Inflammatory macrophage treated with lipopolysaccharide for 4 hours (primary cell): ENCODE results near the gene MAP3K3.

Experiments
- DNase-seq: peaks from one replicate; pipeline ENCODE4 v3.0.0-alpha.2; 2020

The MAP3K3 gene

DNA sequence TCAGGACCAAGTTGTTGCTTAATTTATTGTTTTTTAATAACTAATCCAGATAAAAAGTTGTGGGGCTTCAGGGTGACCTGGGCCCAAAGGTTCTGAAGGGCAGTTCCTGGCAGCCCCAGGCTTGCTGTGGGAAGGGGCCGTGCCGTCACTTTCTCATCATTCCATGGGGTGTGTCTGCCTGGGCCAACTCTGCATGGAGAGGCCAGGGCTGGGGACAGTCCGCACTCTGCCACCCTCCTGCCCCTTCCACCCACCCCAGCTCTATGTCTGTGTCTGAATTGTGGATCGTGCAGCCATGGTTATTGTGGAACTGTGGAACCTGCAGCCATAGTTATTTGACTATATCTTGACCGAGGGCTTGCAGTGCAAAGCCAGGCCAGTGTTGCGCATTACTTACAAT lies 73.7 kb downstream of the MAP3K3 start:
- no peak for DNase-seq

DNA sequence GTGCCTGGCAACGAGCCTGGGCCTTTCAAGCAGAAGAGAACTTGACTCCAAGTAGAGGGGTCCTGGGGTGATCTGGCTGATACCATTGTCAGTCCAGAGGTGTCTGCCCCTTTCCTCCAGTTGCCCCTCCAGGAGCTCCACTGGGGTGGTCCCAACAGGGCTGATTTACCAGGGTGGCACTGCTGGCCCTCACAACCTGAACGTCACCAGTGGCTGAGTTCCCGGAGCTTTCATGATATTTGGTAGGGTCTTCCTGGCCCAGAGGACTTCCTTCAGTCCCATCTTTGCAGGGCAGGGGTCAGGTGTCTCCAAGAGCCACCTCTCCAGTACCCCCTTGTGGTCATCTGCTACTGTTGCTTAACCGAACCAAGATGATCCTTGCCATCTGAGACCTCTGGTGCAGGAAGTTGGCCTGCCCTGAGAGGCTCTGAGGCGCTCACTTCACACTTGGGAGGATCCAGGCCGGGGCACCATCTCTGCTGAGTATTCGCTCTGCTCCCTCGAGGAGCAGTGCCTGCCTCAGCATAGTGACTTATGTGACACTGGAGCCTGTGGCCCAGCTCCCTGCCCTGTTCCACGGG lies 74.3 kb downstream of the MAP3K3 start:
- DNase-seq = peak; percentile 42

DNA sequence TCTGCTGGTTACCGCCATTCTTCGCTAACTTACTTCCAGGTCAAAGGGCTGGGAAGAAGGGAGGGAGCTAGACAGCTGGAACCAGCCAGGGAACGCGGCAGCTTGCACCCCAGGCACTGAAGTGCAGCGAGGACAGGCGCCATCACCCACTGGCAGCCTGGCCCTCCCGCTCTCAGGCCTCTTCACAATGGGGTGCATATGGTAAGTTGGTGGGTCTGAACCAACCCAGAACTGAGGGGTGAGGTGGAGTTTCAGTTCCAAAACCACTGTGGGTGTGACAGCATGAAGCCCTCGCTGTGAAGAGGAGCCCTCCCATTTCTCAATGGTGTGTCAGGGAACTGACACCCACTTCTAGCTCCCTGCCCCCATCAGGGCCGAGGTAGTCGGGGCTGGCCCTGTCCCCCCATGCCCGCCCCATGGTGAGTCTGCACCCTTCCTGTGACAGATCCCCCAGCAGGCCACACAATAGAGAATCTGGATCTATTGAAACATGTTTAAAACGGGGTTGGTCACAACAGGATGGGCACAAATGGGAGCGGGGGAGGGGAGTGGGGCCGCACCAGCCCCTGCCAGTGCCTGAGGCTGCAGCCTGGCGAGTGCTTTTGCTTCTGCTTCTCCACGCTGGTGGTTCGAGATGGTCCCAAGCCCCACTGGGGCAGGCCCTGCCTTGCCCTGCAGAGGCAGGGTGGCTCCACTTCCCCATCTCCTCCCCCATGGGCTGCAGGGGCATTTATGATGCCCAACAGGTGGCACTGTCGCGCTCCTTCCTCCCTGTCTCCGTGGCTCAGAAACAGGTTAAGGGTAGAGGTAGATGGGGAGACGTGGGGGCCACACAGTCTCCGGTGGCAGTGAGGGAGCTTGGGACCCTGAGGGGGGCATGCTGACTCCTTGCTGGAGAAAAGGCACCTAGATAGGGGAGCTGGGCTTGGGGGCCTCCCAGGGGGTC lies 75.4 kb downstream of the MAP3K3 start:
- DNase-seq = peak; percentile 79

DNA sequence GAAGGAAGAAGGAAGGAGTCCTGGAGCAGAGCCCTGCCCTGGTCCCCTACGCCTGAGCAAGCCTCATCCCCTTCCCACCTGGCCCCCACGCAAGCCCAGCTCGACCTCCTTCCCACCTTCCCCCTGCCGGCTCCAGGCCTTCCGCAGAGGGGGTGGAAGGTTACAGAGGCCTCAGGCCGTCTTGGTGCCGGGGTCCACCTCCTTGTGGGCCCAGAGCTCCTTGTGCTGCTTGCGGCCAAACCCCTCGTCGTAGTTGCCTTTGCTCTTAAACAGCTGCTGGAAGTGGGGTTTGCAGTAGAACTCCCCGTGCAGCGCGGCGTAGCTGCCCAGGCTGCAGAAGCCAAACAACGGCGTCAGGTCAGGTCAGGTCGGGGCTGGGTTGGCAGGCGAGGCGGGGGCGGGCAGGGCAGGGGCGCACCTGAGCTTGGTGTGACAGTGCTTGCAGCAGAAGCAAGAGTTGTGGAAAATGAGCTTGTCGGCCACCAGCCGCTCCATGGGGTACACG lies 76.2 kb downstream of the MAP3K3 start:
- DNase-seq = peak; percentile 9

DNA sequence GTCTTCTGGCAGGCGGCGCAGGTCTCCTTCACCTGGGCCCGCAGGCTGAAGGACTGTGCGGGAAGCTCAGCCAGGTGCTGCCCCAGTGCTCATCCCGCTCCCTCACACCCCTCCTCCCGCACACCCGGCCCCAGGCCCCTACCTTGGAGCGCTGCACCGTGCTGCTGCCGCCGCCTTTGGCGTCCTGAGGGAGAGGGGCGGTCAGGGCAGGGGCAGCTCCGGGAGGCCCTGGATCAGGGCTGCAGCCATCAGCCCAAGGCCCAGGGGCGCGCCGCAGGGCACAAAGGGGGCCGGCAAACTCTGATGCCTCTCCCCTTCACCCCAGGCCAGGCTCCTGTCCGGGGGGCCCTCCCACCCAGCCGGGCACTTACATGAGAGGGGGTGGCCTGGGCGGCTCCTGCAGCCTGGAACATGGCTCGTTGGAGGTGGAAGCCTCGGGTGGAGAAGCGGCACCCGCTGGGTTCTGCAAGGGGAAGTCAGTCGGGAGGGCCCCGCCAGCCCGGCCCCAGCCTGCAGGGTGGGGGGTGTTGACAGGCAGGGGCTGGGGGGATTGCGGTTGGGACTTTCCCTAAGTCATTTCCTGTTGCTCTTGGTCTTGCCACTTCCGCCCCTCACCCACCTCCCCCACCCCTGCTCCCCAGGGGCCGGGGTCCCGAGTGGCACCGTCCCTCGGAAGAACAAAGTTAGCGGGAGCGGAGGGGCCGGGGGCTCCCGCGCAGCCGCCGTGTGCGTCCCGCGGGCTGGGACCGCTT lies 76.8 kb downstream of the MAP3K3 start:
- peak; percentile 59 for DNase-seq

DNA sequence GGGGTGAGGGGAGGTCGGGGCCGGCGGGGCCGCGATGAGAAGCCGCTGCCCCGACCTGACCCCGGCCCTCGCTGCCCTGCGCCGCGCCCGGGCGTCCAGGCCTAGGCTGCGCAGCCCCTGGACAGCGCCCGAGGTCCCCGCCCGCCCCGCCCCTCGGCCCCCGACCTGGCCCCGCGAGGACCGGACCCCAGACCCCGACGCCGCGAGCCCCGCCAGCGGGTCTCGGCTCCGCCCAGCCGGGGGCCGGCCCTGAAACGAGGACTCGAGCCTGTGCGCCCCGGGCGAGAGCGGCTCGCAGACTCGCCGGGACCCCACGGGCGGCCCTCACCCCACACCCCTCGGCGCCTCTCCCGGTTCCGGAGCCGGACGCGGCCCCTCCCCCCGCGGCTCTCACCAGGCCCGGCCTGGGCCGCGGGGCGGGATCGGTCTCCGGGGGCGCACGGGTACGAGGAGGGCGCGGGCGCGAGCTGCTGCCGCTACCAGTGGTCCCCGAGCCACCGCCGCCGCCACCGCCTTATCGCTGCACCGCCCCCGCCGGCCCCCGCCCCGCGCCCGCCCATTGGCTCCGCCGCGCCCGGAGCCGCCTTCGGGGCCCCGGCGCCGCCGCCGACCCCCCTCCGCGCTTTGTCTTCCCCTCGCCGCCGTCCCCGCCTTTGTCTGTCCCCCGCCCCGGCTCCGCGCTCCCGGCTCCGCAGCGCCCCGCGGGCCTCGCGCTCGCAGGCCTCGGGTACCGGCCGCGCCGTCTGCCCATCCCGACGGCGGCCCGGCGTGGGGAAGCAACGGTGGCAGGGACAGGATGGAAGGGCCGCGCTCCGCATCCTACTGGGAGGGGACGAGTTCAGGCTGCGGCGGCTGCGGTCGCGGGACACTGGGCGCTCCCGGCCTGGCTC lies 77.7 kb downstream of the MAP3K3 start, which contains the start of gene LIMD2:
Gene LIMD2 (minus strand): TSS at position 488 of the 890 bp plus-strand sequence. CDS start 827 bp downstream, outside the sequence.
- peak; percentile 18 for DNase-seq

DNA sequence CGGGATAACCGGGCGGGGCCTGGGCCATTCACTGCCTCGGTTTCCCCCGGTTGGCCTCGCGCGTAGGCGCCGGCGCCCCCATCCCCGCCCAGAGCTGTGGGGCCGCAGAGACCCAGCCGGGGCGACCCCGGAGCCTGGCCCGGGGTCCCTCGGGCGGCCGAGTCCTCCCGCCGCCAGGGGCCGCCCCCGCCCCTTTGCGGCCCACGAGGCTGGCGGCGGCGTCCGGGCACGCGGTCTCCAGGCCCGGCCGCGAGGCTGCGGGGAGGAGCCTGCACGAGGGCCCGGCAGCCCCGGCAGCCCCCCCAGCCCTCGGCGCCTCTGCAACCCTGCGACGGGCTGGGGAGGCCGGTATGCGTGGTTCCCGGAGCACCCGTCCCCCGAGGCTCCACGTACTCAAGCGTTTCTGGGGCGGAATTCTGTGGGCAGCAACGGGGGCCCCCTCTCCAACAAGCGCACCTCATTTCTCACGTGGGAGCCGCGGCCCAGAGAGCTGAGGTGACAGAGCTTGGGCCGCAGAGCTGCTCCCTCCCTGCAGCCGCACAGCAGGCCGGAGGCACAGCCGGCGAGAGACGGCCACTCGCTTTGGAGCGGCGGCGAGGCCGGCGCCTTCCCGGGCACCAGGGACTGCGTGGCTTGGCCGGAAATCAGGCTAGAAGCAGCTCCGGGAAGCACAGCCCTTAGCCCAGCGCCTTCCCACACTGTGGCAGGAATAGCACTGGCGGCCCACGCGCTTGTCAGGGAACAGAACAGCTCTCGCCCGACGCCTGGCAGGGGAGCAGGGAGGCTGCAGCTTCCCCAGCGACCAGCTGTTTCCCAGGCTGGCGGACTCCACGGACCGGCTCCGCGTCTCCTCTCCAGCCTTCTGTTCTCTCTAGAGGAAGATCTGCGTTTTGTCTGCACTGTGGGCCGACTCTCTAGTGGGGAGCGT lies 78.6 kb downstream of the MAP3K3 start:
- DNase-seq = peak; percentile 49

DNA sequence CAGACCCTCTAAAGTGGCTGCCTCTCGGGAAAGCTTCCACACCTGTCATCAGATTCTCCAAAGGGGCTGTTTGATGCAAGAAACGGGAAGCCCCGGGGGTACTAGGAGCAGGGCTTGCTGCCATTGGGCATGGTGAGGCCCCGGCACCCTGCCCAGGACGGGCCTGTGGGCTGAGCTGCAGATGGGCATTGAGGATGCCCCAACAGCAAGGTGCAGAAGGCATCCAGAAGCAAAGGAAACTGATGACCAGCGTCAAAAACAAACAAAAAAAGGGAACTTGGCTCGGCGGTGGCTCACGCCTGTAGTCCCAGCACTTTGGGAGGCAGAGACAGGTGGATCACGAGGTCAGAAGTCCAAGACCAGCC lies 79.2 kb downstream of the MAP3K3 start:
- DNase-seq = peak; percentile 37

DNA sequence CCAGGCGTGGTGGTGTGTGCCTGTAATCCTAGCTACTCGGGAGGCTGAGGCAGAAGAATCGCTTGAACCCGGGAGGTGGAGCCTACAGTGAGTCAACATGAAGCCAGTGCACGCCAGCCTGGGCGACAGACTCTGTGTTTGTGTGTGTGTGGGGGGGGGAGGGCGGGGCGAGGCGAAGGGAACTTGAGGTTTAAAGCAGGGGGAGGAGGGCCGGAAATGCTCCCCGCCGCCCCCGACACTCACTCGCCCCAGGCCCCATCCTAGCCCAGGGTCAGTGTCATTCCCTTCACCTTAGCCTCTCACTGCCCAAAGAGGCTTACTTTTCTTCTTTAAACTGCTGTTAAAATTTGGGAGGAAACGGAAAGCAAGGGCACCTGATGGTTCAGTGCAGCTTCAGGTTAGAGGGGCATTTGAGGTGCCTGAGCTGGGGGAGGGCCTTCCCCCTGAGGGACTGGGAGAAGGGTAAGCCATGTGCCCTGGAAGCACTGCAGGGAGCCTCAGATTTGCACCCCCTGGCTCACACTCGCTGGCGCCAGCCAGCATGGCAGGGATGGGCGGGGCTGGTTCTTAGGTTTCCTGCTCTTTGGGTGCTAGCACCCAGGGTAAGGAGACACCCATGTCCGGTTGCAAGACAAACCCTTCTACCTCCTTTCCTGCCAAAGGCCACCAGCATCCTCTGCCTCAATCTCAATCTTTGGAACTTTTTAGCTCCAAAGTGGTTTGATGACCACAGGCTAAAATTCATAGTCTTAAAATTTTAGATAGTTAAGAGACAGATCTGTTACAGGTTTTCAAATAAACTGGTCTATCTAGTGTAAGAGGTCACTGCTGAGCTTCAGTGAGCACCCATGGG lies 79.9 kb downstream of the MAP3K3 start:
- DNase-seq = peak; percentile 24

DNA sequence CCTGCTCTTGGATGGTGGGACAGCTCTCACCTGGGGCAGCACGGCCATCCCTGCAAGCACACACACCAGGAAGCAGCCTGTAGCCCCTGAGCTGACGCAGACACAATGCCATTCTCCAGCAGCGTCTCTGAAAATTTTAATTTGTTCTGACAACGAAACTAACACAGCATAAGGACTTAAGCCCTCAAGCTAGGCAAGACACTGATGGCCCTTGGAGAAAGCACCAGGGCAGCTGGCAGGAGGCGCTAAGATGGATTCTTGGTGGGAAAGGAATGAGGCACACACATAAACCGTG lies 80.5 kb downstream of the MAP3K3 start:
- DNase-seq = no peak

DNA sequence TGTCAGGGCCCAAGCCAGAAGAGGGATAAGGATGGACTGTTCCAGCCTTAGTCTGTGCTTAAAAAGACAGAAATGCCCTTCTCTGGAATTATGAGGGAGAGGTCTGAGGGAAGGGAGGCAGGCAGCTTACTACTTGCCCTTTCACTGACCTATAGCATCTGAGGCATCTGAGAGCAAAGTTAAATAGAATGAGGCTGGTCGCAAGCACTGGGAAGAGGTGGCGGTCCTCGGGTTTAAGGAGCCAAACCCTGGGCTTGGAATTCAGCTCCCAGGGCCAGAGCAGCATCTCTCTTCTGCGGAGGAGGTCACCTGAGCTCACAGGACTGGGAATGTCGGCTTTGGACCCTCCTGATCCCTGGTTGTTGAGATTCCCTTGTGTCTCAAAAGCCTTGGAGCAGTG lies 80.8 kb downstream of the MAP3K3 start:
- no peak for DNase-seq

DNA sequence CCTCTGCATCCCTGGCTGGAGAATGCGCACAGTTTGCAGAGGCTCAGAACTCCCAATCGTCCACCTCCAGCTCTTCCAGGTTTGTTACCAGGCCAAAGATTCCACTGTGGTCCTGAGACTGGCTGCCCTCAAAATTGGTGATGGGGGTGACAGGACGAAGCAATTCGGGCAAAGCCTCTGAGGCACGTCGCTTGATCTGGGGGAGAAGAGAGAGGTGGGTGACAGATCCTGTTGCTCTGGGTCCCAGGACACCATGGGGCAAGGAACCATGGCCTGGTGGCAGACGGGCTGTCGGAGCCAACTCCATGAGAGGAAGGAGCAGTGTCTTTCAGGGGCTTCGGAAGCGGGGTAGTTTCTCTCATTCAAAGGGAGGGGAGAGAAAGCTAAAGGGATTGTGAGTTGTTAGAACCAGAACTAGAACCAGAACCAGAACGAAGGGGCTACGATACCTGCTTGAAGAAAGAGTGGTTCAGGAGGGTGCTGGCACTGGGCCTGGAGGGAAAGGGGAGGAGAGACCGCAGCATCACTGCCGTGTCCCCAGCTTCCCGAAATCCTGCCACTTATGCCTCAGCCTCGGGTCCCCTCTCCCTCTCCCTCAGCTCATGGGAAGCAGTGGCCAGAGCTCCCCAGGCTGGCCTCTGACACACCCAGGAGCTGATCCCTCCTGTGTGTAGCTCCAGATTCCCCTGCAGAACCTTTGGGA lies 81.5 kb downstream of the MAP3K3 start:
- no peak for DNase-seq

DNA sequence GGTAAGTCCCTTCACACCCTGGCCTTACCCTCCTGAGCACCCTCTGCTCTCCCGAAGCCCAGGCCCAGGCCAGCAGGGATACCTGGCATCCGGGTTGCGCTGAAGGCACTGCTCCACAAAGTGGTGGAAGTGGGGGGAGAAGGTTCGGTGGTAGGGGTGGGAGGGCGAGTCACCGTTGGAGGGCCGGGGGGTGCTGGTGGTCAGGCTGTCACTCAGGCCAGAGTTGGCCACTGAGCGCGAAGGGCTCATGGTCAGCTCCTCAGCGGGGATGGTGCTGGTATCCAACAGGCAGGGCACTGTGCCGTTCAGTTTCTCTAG lies 82.0 kb downstream of the MAP3K3 start:
- DNase-seq = no peak

DNA sequence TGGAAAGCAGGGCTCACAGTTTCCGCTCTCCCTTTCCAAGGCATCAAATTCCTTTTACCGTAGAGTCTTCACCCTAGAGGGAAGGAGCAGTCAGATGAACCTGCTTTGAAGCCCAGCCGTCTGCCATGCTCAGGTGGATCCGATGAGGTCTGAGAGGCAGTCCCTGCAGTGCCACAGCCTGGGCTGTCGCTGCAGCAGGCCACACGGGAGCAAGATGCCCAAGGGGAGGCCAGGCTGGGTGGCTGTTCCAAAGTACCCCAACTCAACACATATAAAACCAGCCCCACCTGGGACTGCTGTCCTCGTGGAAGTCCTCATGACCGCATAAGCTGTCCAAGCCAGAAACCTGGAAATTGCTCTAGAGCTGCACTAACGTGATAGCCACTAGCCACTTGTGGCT lies 82.6 kb downstream of the MAP3K3 start:
- no peak for DNase-seq

DNA sequence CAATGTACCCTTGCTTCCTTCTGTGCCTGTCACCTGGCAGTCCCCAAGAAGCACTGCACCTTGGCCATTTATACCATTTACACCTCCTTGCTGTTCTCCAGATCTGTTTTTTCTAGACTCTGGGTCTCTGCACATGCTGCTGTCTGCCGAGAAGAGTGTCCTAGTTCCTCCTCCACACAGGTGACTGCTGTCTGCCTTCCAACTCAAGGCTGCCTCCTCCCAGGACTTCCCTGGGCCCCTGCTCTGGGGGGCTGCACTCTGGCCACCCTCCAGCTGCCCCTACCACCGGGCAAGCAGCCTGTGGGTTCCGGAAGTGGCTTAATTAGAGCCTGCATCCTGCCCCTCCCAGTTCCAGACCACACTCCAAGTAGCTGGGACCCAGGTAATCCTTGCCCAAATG lies 83.4 kb downstream of the MAP3K3 start:
- no peak for DNase-seq

DNA sequence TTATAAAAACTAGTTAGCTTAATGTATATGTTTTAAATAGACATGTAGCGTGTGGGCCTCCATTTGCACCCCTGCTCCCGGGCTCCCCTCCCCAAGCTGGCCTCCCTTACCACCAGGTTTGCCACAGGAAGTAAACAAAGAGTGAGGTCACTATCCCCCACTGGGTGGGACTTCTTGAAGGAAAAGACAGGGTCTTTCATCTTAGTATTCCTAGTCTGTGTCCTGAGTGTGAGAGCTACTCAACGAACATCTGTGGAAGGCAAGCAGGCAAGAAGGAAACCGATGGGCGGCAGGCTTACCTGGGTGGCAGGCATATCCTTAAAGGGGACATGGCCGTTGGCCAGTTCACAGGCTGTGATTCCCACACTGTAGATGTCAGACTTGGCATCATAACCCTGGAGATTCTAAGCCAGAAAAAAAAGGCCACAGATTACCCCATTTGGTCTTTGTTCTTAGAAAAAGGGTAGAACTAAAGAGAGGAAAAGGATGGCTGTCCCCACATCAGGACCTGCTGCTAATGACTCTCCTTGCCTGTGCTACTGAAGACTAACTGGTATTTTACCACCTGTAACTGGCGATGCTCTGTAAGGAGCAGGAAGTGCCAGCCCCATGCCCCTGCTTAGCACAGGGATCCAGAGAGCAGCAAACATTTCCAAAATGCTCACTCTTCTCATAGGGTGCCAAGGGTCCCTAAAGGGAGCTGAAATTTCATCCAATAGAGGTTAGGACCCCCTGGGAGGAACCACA lies 84.3 kb downstream of the MAP3K3 start:
- no peak for DNase-seq

DNA sequence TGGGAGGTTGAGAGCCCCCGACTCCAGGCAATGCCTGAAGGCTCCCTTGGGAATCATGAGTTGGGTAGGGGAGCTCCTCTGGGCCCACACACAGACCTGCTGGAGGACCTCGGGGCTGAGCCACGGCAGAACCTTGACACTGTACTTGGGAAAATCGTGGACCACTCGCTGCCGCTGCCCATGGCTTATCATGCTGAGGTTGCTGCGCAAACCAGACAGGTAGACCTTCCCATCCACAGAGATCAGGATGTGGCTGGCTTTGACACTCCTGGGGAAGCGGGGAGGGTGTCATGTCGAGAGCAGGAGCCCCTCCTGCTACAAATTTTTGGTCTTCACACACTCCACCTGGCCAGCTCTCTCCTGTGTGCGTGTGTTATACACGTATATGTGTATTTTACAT lies 84.9 kb downstream of the MAP3K3 start:
- no peak for DNase-seq

DNA sequence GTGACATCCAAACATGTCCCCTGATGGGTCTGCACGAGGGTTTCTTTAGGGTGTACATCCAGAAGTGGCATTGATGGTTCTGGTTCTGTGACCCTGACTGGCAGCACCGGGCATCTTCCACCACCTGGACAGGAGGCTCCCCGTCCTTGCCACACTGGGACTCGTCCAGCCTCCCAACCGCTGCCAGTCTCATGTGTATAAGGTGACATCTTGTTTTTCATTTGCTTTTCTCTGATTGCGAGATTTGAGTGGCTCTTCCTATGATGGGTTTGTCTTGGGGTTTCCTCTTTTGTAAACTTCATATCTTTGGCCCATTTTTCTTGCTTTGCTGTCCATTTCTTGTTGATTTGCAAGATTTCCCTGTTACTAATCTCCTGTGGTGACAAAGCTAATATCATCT lies 86.9 kb downstream of the MAP3K3 start:
- no peak for DNase-seq
